SHP77 (cell line): ENCODE measurements around the gene SLC44A5.
"Not testable (repeated sequence)": the region's sequence is repeated elsewhere in the genome, so short reads cannot be mapped to it uniquely, and the experiment has no call there.

Source experiments
- DNase-seq, 2 experiments: peaks; one replicate each; lab custom pipeline; 2025; lab: John Stamatoyannopoulos, UW

SLC44A5 gene

DNA sequence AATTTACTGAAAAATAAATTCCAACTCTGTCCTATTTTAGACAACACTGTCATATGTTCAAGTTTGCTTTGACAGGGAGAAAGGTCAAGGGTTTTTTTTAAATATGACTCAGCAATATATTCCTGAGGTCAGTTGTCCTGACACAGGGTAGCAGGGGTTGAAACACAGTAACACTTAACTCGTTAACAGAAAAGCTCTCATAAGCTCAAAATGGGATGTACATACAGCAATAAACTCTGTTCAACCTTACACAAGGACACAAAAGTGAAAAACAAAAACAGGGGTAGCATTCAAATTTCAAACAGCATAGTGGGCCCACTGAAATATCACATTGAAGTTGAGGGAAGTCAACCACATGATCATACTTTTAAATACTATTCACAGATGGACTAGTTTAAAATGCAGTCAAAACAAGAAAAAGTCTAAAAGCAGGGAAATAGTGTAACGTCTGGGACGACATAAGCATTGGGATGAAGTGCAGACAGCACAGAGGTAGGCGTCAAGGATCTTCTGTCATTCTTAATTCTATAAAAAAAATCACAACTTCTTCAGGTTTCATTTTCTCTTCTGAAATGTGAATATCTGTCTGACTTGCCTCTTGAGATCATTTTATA lies 89.9 kb downstream of the SLC44A5 start:
- DNase-seq: no peak

DNA sequence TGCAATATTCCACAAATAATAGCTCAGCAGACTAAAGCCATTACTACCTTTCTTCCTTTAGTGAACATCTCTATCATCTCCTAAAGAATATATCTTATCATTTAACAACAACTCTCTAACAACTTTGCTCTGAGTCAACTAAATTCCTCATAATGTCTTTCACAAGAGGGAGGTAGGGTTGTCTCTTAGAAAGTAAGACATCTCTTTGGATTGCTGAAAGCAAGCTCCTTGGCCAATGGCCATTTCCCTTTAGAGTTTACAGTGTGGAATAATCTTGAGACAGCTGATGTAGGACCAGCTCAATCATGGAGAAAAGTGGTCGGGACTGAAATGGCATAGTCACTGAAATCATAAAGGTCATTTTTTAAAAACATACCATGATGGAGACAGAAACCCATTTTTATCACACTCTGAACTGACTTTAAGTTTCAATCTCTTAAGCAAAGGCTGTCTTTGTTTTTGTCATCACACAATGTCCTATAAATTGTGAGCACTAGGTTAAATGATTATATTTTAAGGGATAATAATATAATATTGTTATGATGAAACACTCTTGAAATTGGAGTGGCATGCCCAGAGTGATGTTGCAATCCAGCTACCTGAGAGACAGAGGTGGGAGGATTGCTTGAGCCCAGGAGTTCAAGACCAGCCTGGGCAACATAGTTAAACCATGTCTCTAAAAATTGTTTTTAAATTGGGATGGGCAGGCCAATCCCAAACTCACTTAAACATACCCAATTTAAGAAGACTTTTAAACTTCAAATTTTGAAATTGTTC lies 91.1 kb downstream of the SLC44A5 start:
- no peak for DNase-seq

DNA sequence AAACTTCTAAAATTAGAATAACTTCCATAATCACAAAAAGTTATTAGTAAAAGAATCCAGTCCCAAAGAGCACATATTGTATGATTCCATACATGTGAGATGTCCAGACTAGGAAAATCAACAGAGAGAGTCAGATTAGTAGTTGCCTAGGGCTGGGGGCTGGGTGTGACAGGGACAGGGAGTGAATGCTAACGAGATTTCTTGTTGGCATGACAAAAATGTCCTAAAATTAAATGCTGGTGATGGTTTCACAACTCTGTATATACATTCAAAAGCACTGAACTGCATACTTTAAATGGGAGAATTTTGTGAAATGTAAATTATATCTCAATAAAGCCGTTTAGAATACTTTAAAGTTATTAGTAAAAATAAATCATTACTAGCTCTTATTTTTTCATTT lies 92.2 kb downstream of the SLC44A5 start:
- DNase-seq: no peak

DNA sequence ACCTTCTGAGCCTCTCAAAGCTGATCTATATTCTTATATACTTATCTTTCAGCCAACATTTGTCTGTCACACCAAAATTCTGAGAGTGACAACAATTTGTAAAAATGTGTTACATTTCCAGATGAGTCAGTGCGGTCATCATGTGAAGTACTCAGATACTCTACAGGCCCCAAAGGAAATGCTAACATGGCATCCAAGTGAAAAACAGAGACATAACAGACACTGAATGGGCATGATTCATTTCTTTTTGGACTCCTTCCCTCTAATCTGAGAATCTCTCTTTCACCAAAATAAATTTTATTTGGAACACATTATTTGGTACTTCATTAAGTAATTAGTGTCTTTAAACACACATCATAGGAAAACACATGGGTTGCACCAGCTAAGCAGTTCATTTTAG lies 96.6 kb downstream of the SLC44A5 start:
- DNase-seq: no peak

DNA sequence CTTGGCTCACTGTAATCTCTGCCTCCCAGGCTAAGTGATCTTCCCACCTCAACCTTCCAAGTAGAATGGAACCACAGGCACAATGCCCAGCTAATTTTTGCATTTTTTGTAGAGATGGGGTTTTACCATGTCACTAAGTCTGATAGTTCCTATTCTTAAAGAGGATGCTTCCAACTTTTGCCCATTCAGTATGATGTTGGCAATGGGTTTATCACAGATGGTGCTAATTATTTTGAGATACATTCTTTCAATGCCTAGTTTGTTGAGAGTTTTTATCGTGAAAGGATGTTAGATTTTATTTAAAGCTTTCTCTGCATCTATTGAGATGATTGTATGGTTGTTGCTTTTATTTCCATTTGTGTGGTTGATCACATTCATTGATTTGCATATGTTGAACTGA lies 103.9 kb downstream of the SLC44A5 start:
- DNase-seq: no peak

DNA sequence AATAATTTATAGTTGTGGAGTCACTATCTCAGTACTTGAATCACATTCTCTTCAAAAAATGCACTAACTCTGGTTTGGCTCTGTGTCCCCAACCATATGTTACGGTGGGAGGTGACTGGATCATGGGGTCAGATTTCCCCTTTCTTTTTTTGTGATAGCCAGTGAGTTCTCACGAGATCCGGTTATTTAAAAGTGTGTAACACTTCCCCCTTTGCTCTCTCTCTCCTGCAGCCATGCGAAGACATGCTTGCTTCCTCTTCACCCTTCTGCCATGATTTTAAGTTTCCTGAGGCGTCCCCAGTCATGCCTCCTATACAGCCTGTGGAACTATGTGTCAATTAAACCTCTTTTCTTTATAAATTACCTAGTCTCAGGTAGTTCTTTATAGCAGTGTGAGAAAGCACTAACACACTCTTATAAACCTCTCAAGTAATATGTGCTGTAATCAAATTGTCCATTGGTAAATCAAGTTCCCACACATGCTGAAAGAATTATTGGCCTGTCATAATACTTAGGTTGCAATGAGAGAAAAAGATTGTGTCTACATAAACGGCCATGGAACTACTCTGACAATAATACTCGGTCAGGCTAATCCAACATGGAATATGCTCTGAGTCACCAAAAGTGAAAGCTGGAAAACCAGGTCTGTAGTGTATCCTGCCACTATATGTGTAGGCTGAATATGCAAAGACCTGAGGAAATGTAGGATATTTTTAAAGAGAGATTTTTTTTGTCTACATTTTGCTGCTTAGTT lies 107.5 kb downstream of the SLC44A5 start:
- no peak for DNase-seq

DNA sequence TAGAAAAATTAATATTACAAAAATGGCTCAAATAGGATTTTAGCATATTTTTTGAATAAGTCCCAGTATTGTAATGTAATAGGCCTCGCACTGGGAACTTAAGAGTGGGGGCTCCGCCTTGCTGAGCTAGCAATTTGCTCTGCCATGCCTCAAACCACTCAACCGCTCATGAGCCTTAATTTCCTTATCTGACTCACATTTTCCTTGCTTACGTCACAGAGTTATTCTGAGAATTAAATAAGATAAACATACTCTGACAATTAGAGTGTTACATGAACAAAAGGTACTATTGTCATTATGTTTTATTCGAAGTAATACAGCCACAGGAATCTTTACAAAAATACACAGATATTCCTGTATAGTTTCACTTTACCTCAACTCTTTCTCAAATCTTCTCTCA lies 108.1 kb downstream of the SLC44A5 start:
- DNase-seq: no peak

DNA sequence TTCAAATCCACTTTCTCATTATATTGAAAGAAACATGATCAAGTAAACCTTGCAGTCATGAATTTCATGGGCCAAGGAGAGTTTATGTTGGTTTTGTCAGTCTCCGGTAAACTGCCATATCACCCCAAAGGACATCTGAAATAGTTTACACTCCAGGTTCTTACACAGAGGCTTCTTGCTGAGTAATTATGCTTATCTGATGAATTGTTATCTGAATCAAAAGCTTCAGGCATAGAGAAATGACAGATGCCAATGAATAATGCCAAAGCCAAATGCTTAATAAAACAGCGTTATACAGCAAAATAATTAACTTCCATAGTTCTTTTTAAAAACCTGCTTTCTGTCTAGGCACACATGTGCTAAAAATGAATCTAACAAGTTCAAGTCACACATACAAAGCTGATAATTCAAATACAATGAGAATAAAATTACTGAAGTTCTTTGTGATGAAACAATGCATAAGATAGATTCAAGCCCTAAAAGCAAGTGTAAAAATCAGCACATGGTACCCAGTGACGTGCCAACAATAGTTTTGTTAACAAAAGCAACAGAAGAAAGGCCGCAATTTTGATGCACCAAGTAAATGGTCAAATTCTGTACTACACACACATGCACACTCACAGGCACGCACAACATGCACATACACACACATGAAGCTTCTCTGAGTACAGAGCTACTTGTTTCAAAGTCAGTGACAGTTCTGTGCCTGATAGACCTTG lies 109.2 kb downstream of the SLC44A5 start:
- DNase-seq: no peak

DNA sequence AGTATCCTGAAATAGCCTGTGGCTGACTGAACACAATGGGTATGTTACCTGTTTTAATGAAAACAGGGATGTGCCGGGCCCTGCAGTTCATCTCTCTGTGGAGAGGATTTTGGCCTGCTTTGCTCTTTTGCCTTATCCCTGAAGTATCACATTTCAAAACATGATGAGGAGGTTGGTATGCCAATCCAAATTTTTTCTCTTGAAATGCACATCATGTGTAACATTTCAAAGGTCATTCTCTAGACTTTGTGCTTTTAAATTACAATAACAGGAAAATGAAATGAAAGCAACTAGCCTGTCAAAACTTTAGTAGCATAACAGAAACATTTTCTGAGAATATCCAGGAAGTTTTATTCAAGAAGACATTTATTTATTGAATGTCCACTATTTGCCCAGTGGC lies 118.9 kb downstream of the SLC44A5 start:
- no peak for DNase-seq

DNA sequence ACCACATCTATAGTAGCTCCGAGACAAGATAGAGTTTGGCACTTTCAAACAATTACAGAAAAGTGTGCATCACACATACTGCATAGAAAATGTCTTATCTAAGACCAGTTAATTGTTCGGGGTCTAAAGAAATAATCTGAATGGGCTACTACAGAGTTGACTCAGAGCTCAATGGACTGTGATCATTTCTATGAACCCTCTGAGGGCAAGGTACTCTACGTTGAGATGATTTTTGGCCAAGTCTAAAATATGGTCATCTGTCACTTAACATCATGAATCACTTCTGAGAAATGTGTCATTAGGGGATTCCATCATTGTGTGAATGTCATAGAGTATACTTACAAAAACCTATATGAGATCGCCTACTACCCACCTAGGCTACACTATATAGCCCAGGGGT lies 123.5 kb downstream of the SLC44A5 start:
- DNase-seq: no peak

DNA sequence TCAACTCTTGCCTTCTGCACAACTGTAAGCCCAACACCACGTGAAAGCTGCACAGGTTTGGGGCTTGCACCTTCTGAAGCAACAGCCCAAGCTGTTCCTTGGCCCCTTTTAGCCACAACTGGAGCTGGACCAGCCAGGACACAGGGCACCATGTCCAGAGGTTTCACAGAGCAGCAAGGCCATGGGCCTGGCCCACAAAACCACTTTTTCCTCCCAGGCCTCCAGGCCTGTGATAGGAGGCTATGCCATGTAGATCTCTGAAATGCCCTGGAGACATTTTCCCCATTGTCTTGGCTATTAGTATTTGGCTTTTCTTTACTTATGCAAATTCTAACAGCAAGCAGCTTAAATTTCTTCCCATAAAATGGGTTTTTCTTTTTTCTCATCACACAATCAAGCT lies 126.1 kb downstream of the SLC44A5 start:
- no peak for DNase-seq

DNA sequence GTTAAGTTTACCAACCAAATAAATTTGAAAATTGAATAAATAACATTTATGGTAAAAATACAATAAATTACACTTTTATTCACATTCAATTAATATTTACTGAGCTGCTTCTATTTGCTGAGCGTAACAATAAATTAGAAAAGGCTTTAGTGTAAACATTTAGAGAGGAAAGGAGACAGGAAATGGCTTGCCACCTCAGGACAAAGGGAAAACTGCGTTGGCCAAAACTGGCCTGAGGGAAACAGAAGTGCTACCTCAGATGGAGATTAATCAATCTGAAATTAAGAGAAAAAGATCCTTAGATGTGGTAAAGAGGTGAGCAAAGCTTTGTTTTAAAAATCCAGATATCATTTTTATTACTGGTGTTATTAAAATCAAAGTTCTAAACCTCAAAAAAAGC lies 128.0 kb downstream of the SLC44A5 start:
- DNase-seq: no peak

DNA sequence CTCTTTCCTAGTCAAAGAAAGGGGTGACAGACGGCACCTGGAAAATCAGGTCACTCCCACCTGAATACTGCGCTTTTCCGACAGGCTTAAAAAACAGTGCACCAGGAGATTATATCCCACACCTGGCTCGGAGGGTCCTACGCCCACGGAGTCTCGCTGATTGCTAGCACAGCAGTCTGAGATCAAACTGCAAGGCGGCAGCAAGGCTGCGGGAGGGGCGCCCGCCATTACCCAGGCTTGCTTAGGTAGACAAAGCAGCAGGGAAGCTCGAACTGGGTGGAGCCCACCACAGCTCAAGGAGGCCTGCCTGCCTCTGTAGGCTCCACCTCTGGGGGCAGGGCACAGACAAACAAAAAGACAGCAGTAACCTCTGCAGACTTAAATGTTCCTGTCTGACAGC lies 134.4 kb downstream of the SLC44A5 start:
- DNase-seq: not testable (repeated sequence)

DNA sequence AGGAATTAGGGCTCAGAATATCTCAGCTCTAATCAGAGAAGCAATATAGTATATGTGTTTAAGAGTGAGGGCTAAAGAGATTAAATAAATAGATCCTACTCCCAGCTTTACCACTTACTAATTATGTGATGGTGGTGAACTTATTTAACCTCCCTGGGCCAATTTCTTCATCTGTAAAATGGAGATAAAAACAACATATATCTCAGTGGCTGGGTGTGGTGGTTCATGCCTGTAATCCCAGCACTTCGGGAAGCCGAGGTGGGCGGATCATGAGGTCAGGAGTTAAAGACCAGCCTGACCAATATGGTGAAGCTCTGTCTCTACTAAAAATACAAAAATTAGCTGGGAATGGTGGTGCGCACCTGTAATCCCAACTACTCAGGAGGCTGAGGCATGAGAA lies 135.2 kb downstream of the SLC44A5 start:
- no peak for DNase-seq

DNA sequence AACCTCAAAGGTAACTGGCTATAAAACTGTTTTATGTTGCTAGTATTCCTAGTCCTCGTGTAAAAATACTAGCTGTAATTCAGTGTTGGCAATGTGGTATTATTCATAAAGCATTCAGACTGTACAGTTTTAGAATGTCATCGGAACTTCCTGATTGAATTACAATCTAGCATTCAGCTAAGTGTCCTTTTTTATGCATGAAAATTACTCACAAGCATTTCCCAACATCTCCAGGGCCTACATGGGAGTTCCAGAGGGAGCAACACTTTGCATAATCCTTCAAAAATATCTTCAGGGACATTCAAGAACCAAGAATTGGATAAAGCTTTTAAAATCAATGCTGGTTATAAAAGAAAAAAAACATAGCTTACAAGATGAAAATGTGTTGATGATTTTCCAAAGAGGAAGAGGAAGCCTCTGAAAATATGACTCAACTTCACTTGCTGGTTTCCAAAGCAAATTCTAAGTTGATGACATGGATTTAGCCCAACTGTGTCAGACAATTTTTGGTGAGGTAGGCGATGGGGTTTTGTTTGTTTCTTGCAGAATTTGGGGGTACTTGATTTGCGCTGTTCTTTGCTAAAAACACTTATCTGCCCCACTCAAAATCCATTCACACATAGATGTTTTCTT lies 137.8 kb downstream of the SLC44A5 start:
- no peak for DNase-seq

DNA sequence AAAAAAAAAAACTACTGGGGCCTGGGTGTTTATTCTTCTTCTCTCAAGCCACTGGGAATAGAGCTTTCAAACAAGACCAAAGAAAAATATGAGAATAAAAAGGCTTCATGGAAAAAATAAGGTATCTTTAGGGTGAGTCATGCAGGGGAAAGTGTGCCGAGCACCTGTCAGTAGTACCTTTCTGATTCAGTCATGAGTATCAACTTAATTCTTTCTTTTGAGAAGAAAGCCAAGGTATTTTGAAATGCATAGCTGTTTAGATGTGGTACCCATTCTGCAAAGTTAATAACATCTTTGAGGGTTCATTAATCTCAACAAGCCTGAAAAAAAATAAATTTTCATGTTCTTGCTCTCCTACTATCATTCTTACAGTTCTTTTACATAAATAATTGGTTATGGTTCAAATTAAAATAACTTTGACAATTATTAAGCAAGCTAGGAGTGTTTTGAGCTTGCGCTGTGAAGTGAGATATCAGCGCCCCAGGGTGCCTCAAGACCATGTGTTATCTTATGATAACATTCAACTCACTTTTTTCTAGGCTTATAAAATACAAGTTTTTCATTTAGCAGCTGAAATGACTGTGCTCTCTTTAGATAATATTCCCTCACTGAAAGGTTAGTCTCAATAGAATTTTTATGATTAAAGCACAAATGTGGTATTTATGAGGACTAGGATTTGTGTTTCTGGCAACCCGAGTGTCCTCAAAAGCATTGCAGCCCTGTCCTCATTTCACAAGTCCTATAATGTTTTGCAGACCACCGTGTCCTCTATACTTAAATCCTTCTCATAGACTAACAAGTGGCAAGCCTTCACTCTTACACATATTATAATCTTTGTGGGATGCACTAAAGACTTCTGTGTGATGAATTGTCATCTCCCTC lies 138.6 kb downstream of the SLC44A5 start:
- no peak for DNase-seq

DNA sequence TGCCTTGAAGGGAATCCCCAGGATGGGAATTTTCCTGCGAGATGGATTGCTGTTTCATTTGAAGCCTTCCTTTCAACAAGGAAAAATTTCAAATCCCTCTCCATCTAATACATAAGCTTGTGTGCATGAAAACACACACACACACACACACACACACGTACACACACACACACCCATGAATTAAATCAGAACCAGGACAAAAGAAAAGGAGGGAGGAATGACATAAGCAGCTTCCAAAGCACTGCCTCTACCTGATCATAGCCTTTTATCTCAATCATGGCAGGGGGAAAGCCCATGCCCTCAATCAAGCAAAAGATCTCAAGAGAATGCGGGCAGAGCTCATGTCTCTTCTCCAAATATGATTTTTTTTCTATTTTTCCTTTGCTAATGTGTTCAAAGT lies 139.7 kb downstream of the SLC44A5 start:
- no peak for DNase-seq

DNA sequence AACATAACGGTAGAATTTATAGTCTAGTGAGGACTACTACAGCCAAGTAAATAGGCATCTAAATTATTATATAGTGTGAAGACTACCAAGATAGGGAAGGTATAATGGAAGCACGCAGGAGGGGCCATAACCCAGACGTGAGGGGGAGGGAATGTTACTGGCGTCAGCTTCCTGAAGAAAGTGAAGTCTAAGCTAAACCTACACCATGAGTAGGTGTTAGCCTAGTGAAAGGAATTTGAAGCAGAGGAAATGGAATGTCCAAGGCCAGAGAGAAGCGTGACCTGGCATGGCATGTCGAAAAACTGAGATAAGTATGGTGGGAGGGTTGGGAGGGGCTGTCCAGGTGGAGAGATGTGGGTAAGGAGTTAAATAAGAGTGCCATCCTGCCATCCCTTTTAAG lies 140.5 kb downstream of the SLC44A5 start:
- DNase-seq: no peak

DNA sequence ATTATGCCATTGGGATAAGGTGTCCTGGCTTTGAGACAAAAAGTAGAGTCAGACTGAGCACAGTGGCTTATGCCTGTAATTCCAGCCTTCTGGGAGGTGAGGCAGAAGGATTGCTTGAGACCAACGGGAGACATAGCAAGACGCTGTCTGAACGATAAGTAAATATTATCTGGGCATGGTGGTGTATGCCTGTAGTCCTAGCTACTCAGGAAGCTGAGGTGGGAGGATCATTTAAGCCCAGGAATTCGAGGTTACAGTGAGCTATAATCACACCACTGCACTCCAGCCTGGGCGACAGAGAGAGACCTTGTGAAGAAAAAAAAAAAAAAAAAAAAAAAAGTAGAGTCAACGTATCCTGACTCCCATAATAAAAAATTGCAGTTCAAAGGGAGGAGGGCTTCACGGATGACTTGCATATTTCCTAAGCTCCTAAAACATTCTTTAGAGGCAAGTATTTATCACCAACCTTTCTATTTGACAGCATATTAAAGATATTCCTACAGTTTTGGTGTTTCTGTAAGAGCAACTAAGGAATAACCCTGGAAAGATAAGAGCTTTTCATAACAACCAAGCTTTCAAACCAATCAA lies 141.2 kb downstream of the SLC44A5 start:
- no peak for DNase-seq

DNA sequence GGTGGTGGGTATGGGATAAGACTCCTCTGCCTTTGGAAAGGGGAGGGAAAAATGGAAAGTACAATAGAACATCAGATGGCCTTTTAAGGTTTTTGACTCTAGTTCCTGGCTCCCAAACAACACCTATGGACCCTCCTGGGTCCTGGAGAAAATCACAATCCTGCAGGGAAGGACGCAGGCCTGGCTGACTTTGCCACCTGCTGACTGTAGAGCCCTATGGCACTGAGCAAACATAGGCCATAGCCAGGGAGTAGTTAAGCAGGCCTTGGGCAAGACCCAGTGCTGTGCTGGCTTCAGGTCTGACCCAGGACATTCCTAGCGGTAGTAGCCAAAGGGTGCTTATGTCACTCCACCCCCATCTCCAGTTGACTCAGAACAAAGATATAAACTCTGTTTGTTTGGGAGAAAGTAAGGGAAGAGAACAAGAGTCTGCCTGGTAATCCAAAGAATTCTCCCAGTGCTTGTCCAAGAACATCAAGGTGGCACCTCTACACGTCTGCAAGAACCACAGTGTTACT lies 149.0 kb downstream of the SLC44A5 start:
- no peak for DNase-seq
